HepG2 (cell line): ENCODE measurements around the gene TBCE. TPM values are rescaled to one million over a fixed set of nuclear protein-coding genes. Genes with fewer than 3 reads are reported as not detected.

Experiments used
- ATF4 ChIP-seq, 2 experiments: fragments of 450-650 bp in 1 of 2; sonication (generic) in 1 of 2; formaldehyde crosslinking; IDR thresholded peaks; 2 replicates each; pipeline versions ENCODE4 v1.5.0 to v1.8.0; 2020 to 2022; ENCODE audit warnings: mild to moderate bottlenecking in 1 of 2, missing genetic modification reagents in 1 of 2
- CEBPG ChIP-seq: IDR thresholded peaks from 2 replicates; pipeline ENCODE4 v1.6.1; 2016
- FOXP1 ChIP-seq, 2 experiments: fragments of 450-650 bp in 1 of 2; IDR thresholded peaks; 2 replicates each; pipeline ENCODE4 v1.6.1; 2017 to 2018; ENCODE audit warnings: antibody characterized with exemption in 1 of 2
- HDAC2 ChIP-seq: sonication (generic); formaldehyde crosslinking; IDR thresholded peaks from 2 replicates; pipeline ENCODE4 v1.4.0; 2020; ENCODE audit warnings: missing genetic modification reagents
- HMG20A ChIP-seq: IDR thresholded peaks from 2 replicates; pipeline ENCODE4 v1.6.1; 2016; ENCODE audit warnings: borderline replicate concordance
- IRF2 ChIP-seq: IDR thresholded peaks from 2 replicates; pipeline ENCODE4 v1.6.1; 2018; ENCODE audit warnings: missing genetic modification reagents, missing compliant biosample characterization
- KDM4B ChIP-seq: sonication (generic); formaldehyde crosslinking; IDR thresholded peaks from 2 replicates; pipeline ENCODE4 v1.4.0; 2020; ENCODE audit warnings: missing genetic modification reagents
- KLF16 ChIP-seq, 2 experiments: sonication (generic) in 1 of 2; formaldehyde crosslinking in 1 of 2; IDR thresholded peaks; 2 replicates each; pipeline versions ENCODE4 v1.6.1 to v1.8.0; 2016 to 2023; ENCODE audit warnings: missing genetic modification reagents in 2 of 2, missing compliant biosample characterization in 1 of 2
- MED1 ChIP-seq: sonication (generic); formaldehyde crosslinking; IDR thresholded peaks from 2 replicates; pipeline ENCODE4 v1.4.0; 2020; ENCODE audit warnings: missing genetic modification reagents
- MLX ChIP-seq: IDR thresholded peaks from 2 replicates; pipeline ENCODE4 v1.6.1; 2016
- NCOA2 ChIP-seq: sonication (generic); formaldehyde crosslinking; IDR thresholded peaks from 2 replicates; pipeline ENCODE4 v1.8.0; 2022; ENCODE audit warnings: inconsistent platforms
- NFE2L2 ChIP-seq: fragments of 150-350 bp; IDR thresholded peaks from 2 replicates; pipeline ENCODE4 v1.6.1; 2014; ENCODE audit warnings: low read length
- NR2F2 ChIP-seq: IDR thresholded peaks from 2 replicates; pipeline ENCODE4 v1.6.1; 2012; ENCODE audit warnings: low read depth, inconsistent platforms, borderline replicate concordance
- PITX1 ChIP-seq: sonication (generic); formaldehyde crosslinking; IDR thresholded peaks from 2 replicates; pipeline ENCODE4 v1.5.1; 2020; ENCODE audit warnings: mild to moderate bottlenecking, missing genetic modification reagents
- POLR2A ChIP-seq, 2 experiments: IDR thresholded peaks; 2 replicates each; pipeline ENCODE4 v1.6.1; 2011; ENCODE audit warnings: low read depth in 2 of 2, low read length in 2 of 2, mild to moderate bottlenecking in 1 of 2, moderate library complexity in 1 of 2; ENCODE audit not compliant: insufficient read depth in 1 of 2
- RARA ChIP-seq: IDR thresholded peaks from 2 replicates; pipeline ENCODE4 v1.6.1; 2016; ENCODE audit warnings: missing genetic modification reagents, missing compliant biosample characterization
- RBFOX2 ChIP-seq: fragments of 200-400 bp; formaldehyde crosslinking; IDR thresholded peaks from 2 replicates; pipeline ENCODE4 v1.6.1; 2017; ENCODE audit warnings: low read depth, mild to moderate bottlenecking, low read length
- SCMH1 ChIP-seq: sonication (generic); formaldehyde crosslinking; IDR thresholded peaks from 2 replicates; pipeline ENCODE4 v1.9.0; 2021; ENCODE audit warnings: missing genetic modification reagents, mild to moderate bottlenecking, borderline replicate concordance
- SKI ChIP-seq: fragments of 450-650 bp; IDR thresholded peaks from one replicate; pipeline ENCODE4 v1.6.1; 2018; ENCODE audit warnings: mild to moderate bottlenecking; ENCODE audit not compliant: partially characterized antibody
- SOX5 ChIP-seq: IDR thresholded peaks from 2 replicates; pipeline ENCODE4 v1.6.1; 2016; ENCODE audit warnings: borderline replicate concordance
- ZEB1 ChIP-seq: IDR thresholded peaks from 2 replicates; pipeline ENCODE4 v1.6.1; 2012; ENCODE audit warnings: mild to moderate bottlenecking, low read depth, inconsistent platforms; ENCODE audit not compliant: insufficient replicate concordance
- ZKSCAN8 ChIP-seq: IDR thresholded peaks from 2 replicates; pipeline ENCODE4 v1.6.1; 2016; ENCODE audit warnings: borderline replicate concordance, missing genetic modification reagents, missing compliant biosample characterization
- ZNF12 ChIP-seq: sonication (generic); formaldehyde crosslinking; IDR thresholded peaks from 2 replicates; pipeline ENCODE4 v1.5.0; 2020; ENCODE audit warnings: missing genetic modification reagents
- ZNF280B ChIP-seq: sonication (generic); formaldehyde crosslinking; IDR thresholded peaks from 2 replicates; pipeline ENCODE4 v1.5.0; 2020; ENCODE audit warnings: missing genetic modification reagents, mild to moderate bottlenecking, borderline replicate concordance
- ZNF44 ChIP-seq: sonication (generic); formaldehyde crosslinking; IDR thresholded peaks from 2 replicates; pipeline ENCODE4 v1.5.1; 2020; ENCODE audit warnings: mild to moderate bottlenecking, missing genetic modification reagents
- ZNF460 ChIP-seq: sonication (generic); formaldehyde crosslinking; IDR thresholded peaks from 2 replicates; pipeline ENCODE4 v1.5.1; 2020; ENCODE audit warnings: missing genetic modification reagents, mild to moderate bottlenecking, borderline replicate concordance
- ZNF7 ChIP-seq: IDR thresholded peaks from 2 replicates; pipeline ENCODE4 v1.6.1; 2016; ENCODE audit warnings: missing biosample characterization, missing genetic modification reagents
- ZNF749 ChIP-seq: sonication (generic); formaldehyde crosslinking; IDR thresholded peaks from 2 replicates; pipeline ENCODE4 v1.8.0; 2022; ENCODE audit warnings: mild to moderate bottlenecking, missing genetic modification reagents, moderate library complexity, borderline replicate concordance
- polyA plus RNA-seq, 8 experiments: library from polyadenylated mRNA; depleted of rRNA in 3 of 8; stranded (reverse) in 7 of 8; unstranded in 1 of 8; fragments of >200 nt; fragmentation: Illumina TruSeq in 4 of 8; extraction: Trizol in 4 of 8; gene quantifications; 2 replicates each; pipeline versions ENCODE4 v1.2.1 to v1.2.3, GENCODE V29; 2011 to 2016; ENCODE audit warnings: low read depth in 4 of 8, missing spikeins in 1 of 8, mixed read lengths in 1 of 8; ENCODE audit not compliant: insufficient read depth in 1 of 8
- total RNA-seq, 5 experiments: library from RNA; depleted of rRNA; stranded (reverse); fragments of >200 nt; fragmentation: Illumina TruSeq; extraction: Trizol; gene quantifications; 2 replicates each; pipeline ENCODE4 v1.2.3, GENCODE V29; 2016; ENCODE audit warnings: low read depth in 1 of 5

The TBCE gene
- total and polyA plus RNA-seq, 2 of the 13 experiments (the other 11 are each of a cell fraction or from before 2014, with no cell fraction given): 25.6 to 31.1 TPM

GRCh38 chr1:235408503-235408960 is 41.3 kb downstream of the TBCE start (continued):
- TF ChIP-seq ZKSCAN8 (peak; percentile 28; the same call in 1 of the 2 replicates), RARA (CRISPR knock-in tag) (peak; percentile 63), ZNF7 (CRISPR knock-in tag) (peak; percentile 35; the same call in 1 of the 2 replicates), KDM4B (CRISPR knock-in tag) (no peak), POLR2A (IDR thresholded peaks at IDR 0.05; ENCODE audit: insufficient read depth in 1 of 2, low read depth in 2 of 2, low read length in 2 of 2) (peak in 1 of 2 experiments; percentile 19; a peak in 1 of 4 replicates), SOX5 (CRISPR knock-in tag) (peak; percentile 66; the same call in 1 of the 2 replicates), NFE2L2 (no peak), MLX (CRISPR knock-in tag) (0 out of 2 replicates have a peak, but pooled peaks have one; percentile 13), ZNF44 (no peak), SKI (peak; percentile 14), ZNF749 (0 out of 2 replicates have a peak, but pooled peaks have one; percentile 25), NR2F2 (peak; percentile 46; the same call in 1 of the 2 replicates), IRF2 (CRISPR knock-in tag) (0 out of 2 replicates have a peak, but pooled peaks have one; percentile 38), HDAC2 (CRISPR knock-in tag) (peak; percentile 37; the same call in 1 of the 2 replicates), MED1 (CRISPR knock-in tag) (peak; percentile 84), ZNF12 (CRISPR knock-in tag) (peak; percentile 97), ZEB1 (peak; percentile 18), NCOA2 (CRISPR knock-in tag) (peak; percentile 31), ZNF460 (CRISPR knock-in tag) (peak; percentile 38; the same call in 1 of the 2 replicates), CEBPG (CRISPR knock-in tag) (peak; percentile 88), ZNF280B (CRISPR knock-in tag) (no peak), RBFOX2 (peak; percentile 44; the same call in 1 of the 2 replicates), FOXP1 (IDR thresholded peaks at IDR 0.05) (no peak), FOXP1 (CRISPR knock-in tag; IDR thresholded peaks at IDR 0.05) (peak; percentile 89), KLF16 (CRISPR knock-in tag; IDR thresholded peaks at IDR 0.05) (0 out of 4 replicates have a peak, but pooled peaks of 1 of the 2 experiments have one; percentile 24), ATF4 (CRISPR knock-in tag; IDR thresholded peaks at IDR 0.05) (0 out of 4 replicates have a peak, but pooled peaks of 1 of the 2 experiments have one; percentile 48), HMG20A (CRISPR knock-in tag) (0 out of 2 replicates have a peak, but pooled peaks have one; percentile 16), PITX1 (CRISPR knock-in tag) (peak; percentile 61; the same call in 1 of the 2 replicates), SCMH1 (no peak)
